ENCODE data around the gene UNC5A. TPM values are rescaled to one million over a fixed set of nuclear protein-coding genes. Genes with fewer than 3 reads are reported as not detected.

Gene UNC5A
- total RNA-seq, 1 donor from 2014 or later = 0.21 TPM

DNA sequence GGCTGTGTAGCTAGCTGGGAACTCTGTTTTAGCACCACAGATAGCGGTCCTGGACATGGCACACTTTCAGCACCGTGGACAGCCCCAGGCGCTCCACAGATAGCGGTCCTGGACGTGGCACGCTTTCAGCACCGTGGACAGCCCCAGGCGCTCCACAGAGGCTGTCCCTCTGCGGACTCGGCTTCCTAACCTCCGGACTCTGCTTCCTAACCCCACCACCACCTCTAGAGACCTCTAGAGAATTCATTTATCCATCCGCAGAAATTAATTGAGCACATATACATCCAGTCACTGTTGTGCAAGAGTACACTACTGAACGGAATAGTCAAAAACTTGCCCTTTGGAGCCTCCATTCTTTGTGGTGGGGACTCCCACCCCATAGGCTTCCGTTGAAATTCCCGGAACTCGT is 27.4 kb downstream of the UNC5A start:
- no peaks in the 10 kb centered on the region for H3K4me1 ChIP-seq
- TF ChIP-seq, protein P1, sequence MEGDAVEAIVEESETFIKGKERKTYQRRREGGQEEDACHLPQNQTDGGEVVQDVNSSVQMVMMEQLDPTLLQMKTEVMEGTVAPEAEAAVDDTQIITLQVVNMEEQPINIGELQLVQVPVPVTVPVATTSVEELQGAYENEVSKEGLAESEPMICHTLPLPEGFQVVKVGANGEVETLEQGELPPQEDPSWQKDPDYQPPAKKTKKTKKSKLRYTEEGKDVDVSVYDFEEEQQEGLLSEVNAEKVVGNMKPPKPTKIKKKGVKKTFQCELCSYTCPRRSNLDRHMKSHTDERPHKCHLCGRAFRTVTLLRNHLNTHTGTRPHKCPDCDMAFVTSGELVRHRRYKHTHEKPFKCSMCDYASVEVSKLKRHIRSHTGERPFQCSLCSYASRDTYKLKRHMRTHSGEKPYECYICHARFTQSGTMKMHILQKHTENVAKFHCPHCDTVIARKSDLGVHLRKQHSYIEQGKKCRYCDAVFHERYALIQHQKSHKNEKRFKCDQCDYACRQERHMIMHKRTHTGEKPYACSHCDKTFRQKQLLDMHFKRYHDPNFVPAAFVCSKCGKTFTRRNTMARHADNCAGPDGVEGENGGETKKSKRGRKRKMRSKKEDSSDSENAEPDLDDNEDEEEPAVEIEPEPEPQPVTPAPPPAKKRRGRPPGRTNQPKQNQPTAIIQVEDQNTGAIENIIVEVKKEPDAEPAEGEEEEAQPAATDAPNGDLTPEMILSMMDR (IDR thresholded peaks at IDR 0.05) = no peak
- no peak overlapping the region for H3K27ac ChIP-seq
- no peaks in the 10 kb centered on the region for H3K36me3 ChIP-seq
- DNase-seq = peak; percentile 89
- no peaks in the 10 kb centered on the region for H3K9me3 ChIP-seq
- H3K4me3 ChIP-seq = no peak overlapping the region
- intact Hi-C loops (cut with DNase I) = no loop called here
- peaks cover 27% of the 10 kb centered on the region for H3K27me3 ChIP-seq (ENCODE audit: low read depth)
- peak; percentile 88 to 91 for ATAC-seq

DNA sequence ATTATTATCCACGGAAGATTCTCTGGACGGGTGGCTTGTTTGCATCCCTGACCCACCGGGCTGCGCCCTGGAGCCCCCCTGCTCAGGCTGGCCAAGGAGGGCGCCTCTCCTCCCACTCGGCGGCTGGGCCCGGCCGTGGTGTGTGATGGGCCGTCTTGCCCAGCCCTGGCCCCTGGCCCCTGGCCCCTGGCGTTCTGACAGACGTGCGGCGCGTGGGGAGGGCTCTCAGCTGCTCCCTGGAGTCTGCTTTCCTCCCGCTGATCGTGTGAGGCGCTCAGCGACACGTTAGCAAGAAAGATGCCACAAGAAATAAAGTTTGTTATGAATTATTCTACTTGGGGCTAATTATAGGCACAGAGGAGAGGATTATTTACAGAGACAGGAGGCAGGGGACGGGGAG is 33.3 kb downstream of the UNC5A start:
- ATAC-seq (no peak), DNase-seq (no peak)
- TF ChIP-seq, protein P1 (IDR thresholded peaks at IDR 0.05) = no peak
- Histone ChIP-seq H3K9me3 (no peaks in the 10 kb centered on the region), H3K27ac (no peak overlapping the region), H3K4me1 (no peaks in the 10 kb centered on the region), H3K36me3 (no peaks in the 10 kb centered on the region), H3K27me3 (ENCODE audit: low read depth) (peaks cover 70% of the 10 kb centered on the region), H3K4me3 (no peak overlapping the region)
- intact Hi-C loops (cut with DNase I) = no loop called here

DNA sequence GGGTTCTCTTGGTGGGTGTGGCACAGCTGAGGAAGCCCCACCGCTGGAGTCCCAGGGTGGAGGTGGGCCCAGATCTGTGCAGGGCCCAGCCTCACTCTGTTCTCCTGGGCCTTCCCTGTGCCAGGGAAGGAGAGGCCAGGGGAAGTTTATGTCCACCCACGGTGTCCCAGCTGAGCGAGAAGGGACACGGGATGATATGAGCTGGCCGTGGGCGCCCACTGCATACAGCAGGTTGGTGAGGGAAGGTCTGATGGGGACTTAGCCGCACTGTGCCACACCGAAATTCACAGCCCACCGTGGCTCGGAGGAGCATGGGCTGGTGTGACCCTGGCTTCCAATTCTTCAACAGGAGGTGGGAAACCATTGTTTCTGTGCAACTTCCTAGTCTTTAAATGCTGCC is 33.9 kb downstream of the UNC5A start:
- intact Hi-C loops (cut with DNase I) = no loop called here
- DNase-seq (no peak), ATAC-seq (no peak)
- TF ChIP-seq, protein P1 (IDR thresholded peaks at IDR 0.05) = no peak
- Histone ChIP-seq H3K27me3 (ENCODE audit: low read depth) (peaks cover 76% of the 10 kb centered on the region), H3K4me1 (no peaks in the 10 kb centered on the region), H3K36me3 (no peaks in the 10 kb centered on the region), H3K4me3 (no peak overlapping the region), H3K27ac (no peak overlapping the region), H3K9me3 (no peaks in the 10 kb centered on the region)

DNA sequence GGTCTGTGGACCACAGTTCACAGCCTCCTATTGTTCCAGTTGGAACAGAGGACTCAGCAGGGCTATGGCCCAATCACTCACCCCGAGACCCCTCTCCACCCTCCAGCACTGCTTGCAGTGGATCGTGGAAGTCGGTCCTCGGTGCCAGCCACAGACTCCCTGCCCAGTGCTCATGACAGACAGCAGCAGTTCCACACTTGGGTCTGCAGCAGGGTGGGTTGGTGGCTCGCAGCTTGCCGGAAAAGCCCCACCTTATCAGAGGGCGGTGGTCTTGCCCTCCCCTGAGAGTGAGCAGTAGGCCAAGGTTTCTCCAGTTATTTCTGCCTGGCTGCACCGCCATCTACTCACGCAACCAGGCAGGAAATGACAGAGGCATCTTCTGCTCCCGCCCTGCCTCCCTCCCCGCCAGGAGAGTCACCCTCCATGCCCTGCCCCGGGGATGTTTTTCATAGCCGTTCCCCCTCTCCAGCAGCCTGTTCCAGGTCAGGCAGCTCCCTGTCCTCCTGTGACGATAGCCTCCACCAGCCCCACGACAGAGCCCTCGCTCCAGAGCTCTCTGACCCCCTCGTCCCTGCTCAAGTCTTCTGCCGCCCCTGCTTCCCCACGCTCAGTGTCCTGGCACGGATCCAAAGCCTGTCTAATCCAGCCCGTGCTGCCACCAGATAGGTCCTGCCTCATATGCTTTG is 34.5 kb downstream of the UNC5A start:
- Histone ChIP-seq H3K4me1 (no peaks in the 10 kb centered on the region), H3K27me3 (ENCODE audit: low read depth) (peaks cover 81% of the 10 kb centered on the region), H3K27ac (no peak overlapping the region), H3K4me3 (no peak overlapping the region), H3K36me3 (no peaks in the 10 kb centered on the region), H3K9me3 (no peaks in the 10 kb centered on the region)
- DNase-seq = no peak
- no peak for ATAC-seq
- intact Hi-C loops (cut with DNase I) = no loop called here
- TF ChIP-seq, protein P1 (IDR thresholded peaks at IDR 0.05) = no peak

DNA sequence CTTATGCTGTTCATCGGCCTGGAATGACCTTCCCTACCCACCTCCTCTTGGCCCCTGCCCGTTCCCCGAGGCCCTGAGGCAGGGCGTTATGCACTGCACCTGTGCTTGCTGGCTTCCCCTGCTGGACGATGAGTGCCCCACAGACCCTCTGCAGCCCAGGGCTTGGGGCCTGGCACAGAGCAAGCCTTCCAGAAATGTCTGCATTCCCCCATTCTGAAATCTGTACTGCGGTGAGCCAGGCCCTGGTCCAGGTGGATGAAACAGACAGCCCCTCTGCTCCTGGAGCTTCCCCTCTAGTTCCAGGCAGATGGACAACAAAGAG is 35.0 kb downstream of the UNC5A start:
- Histone ChIP-seq H3K4me3 (no peak overlapping the region), H3K9me3 (no peaks in the 10 kb centered on the region), H3K27ac (no peak overlapping the region), H3K36me3 (no peaks in the 10 kb centered on the region), H3K4me1 (no peaks in the 10 kb centered on the region), H3K27me3 (ENCODE audit: low read depth) (peaks cover 81% of the 10 kb centered on the region)
- TF ChIP-seq, protein P1 (IDR thresholded peaks at IDR 0.05) = no peak
- ATAC-seq (no peak), DNase-seq (no peak)
- intact Hi-C loops (cut with DNase I) = no loop called here

Data from lower lobe of right lung (tissue), 2 donors.